Anterior cingulate cortex (tissue), 58 donors: ENCODE results near the gene LRFN2.

Experiments used
- DNase-seq, 58 donors: peaks; one replicate each; lab custom pipeline; 2025; lab: John Stamatoyannopoulos, UW

The LRFN2 gene

DNA sequence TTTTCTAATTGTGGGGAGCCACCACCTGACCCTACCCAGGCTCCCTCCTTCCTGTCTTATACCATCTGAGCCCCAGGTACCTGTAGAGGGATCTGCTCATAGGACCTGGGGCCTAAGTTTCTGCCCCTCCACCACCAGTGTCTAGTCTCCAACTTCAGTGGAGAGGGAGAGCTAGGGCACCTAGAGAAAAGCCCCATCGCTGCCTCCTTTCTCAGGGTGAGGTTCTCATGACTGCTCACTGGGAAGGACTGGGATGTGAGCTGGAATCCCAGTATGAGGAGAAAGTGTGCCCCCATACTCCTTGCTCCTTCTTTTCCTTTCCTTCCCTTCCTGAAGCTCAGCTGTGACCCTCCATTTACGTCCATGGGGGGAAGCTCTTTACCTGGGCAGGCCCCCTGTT is 231.6 kb downstream of the LRFN2 start:
- no peak for DNase-seq

DNA sequence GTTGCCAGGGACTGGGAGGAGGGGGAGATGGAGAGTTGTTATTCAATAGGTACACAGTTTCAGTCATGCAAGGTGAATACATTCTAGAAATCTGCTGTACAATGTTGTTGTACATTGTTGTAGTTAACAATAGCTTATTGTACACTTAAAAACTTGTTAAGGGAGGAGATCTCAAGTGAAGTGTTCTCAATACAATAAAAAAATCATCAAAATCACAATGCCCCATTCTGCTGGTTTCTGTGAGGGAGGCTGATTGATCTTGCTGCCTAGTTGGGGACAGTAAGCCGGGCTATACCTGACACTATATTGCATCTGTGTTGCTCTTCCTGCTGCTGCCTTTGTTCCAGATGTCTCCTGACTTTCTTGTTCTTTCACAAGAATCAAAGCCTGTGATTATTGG is 232.1 kb downstream of the LRFN2 start:
- DNase-seq, result no peak

DNA sequence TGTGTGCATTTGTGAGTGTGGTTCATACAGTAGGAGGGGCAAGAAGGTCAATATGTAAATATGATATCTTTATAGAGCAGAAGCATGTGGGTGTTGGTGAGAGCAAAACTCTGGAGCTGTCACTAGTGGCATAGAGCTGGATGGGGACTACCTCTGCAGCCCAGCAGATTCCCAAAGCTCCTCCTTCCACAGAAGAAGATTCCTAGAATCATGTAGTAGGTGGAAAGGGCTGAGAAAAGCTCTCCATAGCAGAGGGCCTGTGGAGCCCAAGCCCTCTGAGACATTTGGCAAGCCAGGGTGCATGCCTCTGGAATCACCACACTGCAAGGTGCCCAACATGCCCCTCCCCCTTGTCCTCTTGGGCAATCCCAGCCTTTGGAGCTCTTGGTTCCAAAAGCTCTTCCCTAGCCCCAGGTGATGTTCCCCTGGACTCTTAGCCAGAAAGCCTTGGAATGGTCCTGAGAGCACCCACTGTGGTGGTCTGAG is 233.2 kb downstream of the LRFN2 start:
- no peak for DNase-seq

DNA sequence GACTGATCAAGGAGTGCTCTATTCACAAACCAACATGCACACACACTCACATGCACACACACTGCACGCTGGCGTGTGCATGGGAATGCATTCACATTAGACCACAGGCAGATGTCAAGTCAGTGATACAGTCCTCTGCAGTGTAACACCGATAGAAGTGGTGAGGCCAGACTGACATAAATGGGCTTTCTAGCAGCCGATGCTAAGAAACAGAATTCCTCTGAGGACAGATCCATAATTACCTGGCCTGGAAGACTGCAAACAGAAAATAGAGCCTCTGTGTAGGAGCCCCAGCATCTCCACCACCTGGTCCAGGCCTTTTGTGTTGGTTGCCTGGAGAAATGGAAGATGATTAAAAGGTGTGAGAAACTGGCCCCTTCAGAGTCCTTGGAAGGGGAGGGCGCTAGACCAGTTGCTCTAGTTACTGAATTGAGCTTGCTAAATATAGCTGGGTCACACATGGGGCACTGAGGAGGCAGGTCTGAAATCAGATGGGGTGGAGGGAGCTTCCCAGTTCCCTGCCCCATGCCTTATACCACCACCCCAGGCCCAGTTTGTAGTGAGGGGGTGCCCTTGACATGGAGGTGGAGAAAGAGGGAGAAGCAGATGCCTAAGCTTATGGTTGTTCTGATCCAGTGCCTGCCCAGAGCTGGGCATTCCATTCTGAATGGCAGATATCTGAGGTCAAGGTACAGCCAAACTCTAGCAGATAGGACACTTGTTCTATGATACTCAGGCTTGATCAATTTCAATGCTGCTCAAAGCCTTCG is 233.8 kb downstream of the LRFN2 start:
- DNase-seq, result no peak

DNA sequence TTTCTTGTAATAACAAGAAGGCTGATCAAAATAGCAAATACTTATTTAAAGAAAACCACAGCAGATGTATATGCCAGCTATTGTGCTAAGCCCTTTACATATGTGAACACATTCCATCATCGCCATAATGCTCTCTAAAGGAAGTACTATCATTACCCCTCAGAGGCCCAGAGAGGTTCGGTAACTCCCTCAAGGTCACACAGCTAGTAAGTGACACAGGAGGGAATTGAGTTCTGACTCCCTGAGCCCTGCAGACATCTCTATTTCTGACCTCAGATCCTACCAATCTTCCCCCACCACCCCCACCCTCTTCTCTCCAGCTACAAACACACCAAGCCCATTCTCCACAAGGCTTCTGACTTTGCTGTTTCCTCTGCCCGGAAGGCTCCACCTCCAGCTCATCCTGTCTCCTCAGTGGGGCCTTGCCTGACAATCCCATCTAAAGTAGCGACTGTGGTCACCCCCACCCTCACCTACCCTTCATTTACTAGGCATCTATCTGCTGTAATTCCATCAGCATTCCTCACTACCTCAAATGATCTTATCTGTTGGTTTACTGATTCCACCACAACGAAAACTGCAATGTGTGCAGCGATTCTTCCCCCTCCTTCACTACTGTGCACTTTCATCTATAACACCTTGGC is 234.5 kb downstream of the LRFN2 start:
- no peak for DNase-seq

DNA sequence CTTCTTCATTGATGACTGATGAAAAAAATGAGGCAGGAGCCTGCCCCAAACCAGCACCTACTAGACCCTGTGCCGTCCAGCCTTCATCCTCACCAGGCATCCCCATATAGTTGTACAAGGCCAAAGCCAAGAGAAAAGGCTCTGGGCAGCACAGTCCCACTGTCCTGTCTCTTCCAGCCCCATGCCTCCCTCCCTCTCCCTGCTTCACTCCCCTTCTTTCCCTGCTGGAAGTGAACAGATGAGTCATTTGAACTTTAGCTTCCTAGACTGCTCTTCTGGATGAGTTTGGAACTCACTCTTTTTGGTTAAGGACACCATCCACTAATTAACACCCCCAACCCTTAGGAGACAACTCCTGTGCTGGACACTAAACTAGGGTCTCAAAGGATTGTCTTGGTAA is 235.2 kb downstream of the LRFN2 start:
- DNase-seq, result no peak

DNA sequence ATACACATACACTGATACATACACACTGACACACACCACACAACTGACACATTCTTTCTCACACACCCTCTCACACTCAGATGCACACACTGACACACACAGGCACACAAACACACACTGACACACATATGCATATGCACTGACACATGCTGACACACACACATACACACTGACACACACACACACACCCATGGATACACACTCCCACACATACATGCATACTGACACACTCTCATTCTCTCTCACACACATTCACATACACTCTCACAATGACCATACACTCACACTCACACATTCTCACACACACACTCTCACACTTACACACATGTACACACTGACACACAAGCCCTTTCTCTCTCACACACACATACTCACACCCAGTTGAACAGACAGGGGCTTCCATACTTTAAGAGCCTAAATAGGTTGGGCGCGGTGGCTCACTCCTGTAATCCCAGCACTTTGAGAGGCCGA is 236.4 kb downstream of the LRFN2 start:
- no peak for DNase-seq

DNA sequence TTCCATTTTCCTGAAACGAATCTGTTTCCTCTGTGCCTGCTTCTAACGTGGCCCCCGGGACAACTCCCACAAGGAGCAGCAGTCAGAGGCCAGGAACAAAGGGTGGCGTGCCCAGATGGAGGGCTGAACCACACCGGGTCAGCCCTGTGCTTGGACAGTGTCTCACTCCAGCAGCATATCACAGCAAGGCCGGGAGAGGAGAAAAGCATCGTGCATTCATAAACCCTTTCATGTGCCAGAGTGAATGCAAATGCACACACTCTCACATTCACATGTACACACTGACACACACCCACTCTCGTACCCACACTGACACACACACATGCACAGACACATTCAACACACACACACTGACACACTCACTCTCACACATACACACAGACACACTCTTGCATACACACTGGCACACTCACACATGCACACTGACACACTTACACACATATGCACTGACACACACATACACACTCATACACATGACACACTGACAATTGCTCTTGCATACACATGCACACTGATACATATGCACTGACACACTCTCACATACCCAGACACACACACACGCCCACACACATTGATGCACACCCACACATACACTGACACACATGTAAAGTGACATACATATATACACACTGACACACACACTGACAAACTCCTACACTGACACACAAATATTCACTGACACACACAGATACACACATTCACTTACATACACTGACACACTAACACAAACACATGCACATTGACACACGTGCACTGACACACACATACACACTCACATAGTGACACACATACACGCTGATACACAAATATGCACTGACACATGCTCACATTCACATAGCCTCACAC is 237.0 kb downstream of the LRFN2 start:
- no peak for DNase-seq

DNA sequence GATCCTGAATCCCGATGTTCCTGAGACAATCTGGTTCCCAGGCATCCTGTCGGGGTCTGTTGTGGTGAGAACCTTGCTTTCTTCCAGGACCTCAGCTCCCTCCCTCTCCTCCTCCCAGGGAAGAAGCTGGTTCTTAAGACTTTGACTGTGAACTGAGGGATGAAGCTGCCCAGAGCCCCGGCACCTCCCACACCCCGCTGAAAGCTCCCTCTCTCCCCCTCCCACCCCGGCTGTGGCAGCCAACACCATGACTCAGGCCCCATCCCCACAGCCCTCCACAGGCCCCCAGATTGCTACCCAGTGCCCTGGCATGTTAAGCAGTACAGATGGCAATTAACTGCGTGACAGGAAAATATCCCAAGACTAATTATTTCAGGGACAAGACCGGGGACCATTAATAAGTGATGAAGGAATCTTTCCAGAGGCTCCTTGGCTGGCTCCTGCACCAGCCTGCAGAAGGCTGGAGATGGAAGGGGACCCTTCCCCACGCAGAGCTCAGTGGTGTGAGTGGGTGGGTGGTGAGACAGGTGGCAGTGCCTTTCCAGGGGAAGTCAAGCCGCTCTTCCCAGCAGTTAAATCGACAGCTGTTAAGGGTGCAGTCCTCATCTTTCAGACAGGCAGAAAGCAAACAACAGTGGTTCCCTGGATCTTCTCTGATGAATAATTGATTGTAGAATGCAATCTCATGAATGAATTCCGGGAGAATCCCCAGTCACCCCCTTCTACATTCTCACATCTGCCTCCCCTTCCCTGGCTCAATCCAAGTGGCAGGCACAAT is 237.9 kb downstream of the LRFN2 start:
- peak in 12 of 58 donors; percentile 12 to 43 (median 22) for DNase-seq

DNA sequence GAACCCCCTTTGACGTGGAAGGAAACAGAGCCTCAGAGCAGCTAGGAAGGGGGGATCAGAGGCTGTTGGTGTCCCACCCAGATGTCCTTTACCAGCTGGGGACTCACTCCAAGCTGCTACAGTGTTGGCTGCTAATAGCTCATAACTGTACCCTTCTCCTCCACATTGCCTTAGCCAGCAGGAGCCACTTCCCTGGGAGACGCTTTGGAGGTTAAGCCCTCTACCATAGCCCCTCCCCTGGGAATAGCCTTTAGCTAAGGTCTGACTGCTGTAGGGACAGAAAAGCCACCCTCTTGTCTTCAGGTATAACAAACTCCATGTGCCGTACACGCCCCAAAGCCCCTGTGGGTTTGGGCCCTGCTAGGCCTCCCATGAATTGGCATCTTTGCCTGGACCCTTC is 238.6 kb downstream of the LRFN2 start:
- DNase-seq, result no peak

DNA sequence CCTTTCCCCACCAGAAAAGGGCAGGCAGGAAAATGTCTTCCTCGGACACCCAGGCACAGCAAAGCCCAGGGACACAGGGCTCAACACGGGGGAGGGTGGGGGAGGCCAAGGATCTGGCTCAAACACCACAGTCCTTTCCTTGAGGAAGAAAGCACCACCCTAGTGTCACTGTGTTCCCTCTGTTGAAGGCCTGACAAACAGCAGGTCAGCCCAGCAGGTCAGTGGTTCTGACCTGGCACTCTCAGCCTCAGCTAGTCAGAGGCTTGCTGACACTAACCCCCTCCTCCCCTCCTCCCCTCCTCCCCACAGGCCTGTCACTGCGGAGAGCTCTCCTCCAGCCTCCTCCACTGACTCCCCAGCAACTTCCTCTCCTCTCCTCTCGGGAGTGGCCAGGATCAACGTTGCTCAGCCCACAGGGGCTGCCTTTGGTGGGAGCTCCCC is 239.6 kb downstream of the LRFN2 start:
- no peak for DNase-seq

DNA sequence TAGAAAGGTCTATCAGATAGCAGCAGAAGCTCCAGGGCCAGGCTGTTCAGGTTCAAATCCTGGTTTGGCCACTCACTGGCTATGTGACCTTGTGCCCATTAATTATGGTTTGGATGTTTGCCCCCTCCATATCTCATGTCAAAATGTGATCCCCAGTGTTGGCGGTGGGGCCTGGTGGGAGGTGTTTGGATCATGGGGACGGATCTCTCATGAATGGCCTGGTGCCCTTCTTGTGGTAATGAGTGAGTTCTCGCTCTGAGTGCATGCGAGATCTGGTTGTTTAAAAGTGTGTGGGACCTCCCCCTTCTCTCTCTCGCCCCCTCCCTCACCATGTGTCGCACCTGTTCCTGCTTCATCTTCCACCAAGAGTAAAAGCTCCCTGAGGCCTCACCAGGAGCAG is 240.9 kb downstream of the LRFN2 start:
- DNase-seq, result no peak

DNA sequence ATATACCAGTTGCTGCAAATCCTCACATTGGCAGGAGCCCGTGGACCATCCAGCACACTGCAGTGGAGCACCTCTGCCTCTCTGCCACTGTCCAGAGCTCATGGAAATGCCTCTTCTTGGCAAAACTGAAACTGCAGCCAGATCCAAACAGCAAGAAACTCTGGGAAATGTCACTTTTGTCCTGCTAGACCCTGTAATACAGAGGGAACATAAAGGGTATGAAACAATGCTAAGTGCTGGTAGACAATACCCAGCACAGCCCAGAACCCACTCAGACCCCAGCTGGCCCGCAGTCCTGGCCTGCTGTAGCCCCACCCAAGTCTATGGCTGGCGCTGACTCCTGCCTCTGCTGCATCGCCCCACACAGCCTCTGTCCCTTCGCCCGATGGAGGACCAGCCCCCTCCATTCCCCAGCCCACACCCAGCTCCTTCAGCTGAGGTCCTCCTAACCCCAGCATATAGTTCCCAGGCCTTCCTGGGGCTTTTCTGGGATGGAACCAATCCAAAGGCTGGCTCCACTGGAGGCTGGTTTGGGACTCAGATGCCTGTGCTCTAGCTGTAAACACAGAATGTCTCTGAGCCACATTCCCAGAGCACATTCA is 242.5 kb downstream of the LRFN2 start:
- no peak for DNase-seq

DNA sequence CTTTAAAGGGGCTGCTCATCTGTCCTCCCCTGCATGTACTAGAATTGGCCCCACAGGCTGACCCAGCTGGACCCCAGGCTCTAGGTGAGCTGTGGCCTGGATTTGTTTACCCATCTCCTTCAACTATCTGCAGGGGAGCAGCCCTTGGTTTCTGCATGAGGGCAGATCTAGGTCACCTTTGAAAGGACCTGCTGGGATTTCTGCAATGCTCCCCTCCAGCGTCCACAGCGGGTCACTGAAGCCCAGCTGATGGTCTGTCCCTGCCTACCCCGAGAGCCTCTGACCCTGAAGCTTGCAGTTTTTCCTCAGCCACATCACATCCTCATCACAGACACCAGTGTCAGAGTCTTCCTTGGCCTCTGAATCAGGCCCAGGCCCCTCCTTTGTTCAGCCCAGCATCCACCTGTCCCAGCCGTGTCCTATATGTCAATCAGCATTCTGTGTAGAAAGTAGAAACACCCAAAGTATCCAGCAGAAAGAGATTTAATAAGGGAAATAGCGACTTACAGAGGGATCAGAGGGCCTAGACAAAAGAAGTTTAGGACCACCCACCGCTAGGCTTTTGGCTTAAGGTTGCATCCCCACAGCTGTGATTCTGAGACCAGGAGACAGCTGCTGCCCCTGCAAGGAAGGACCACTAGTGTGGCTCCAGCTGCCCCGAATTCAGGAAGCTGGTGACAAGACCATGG is 243.1 kb downstream of the LRFN2 start:
- DNase-seq, result no peak

DNA sequence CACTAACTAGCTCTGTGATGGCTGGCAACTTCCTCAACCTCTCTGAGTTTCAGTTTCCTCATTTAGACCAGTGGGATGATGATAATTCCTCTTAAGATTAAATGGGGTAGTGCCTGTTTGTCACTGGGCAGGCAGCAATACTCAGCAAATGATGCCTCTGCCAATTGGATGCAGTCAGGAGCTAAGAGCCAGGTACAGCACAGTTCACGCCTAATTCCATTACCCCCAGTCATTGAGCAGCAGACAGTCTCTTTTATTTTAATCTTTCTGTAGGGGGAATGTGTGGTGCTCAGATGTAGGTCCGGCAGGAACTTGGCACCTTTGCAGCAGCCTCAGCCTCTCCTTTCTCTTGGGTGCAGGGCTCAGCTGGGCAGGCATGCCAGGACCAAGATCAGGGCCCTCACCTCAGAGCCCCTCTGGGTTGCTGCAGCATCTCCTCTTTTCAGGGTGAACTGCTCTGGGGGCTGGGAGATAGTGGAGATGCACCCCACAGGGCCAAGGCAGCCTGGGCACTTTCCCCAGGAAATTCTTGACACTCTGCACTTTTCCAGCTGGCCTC is 243.8 kb downstream of the LRFN2 start:
- no peak for DNase-seq

DNA sequence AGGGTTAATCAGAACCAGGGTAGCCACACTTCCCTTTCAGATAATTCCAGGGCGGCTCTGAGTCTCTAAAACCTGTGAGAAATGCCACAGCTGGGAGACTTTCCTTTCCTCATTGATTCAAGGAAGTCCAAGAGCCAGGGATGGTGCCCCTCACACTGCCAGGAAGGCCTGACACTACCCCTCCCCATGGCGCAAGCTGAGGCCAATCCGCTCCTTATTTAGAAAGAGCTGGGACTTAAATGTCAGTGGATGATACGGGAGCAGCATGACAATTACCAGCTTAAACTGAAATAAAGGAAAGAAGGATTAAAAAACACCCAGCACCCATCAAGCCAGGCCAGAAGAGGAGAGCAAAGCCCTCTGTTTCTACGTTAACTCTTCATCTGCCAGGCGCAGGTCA is 244.4 kb downstream of the LRFN2 start:
- peak in 18 of 58 donors; percentile 8 to 63 (median 38) for DNase-seq

DNA sequence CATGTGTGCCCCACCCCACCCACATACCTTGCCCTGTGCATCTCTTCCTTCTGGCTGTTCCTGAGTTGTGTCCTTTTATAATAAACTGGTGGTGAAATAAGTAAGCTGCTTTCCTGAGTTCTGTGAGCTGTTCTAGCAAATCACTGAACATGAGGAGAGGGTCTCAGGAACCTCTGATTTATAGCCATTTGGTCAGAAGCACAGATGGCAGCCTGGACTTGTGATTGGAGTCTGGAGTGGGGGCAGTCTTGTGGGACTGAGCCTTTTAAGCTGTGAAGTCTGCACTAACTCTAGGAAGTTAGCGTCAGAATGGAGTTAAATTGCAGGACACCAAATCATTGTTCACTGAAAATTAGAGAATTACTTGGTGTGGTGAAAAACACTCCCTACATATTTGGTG is 245.4 kb downstream of the LRFN2 start:
- DNase-seq, result no peak
